ENCODE data around the gene MRPL11.

The MRPL11 gene

GRCh38 chr11:66438504-66439466, at the start of gene MRPL11:
MRPL11 (minus strand) TSS chr11:66438848; CDS start chr11:66438754, 94 bp downstream.
- H3K27ac ChIP-seq: peak within 1 kb of the TSS; percentile 91
- peaks cover 33% of the 10 kb centered on the region for H3K36me3 ChIP-seq
- peak within 1 kb of the TSS; percentile 92 for H3K9ac ChIP-seq
- H4K20me1 ChIP-seq: no peaks in the 10 kb centered on the region
- H3K4me3 ChIP-seq: peak within 1 kb of the TSS; percentile 89
- no peaks in the 10 kb centered on the region for H3K27me3 ChIP-seq
- TF ChIP-seq Cebpa-rat (IDR thresholded peaks at IDR 0.05): no peak
- H3K4me1 ChIP-seq: peaks cover 9% of the 10 kb centered on the region
- H3K9me3 ChIP-seq: peaks cover 15% of the 10 kb centered on the region
- H3K4me2 ChIP-seq: peak within 1 kb of the TSS; percentile 86

- Histone ChIP-seq H3K27ac (no peak overlapping the region), H3K4me3 (no peak overlapping the region), H3K9me3 (no peaks in the 10 kb centered on the region), H4K20me1 (no peaks in the 10 kb centered on the region), H3K27me3 (no peaks in the 10 kb centered on the region), H3K4me2 (no peak overlapping the region), H3K9ac (no peak overlapping the region), H3K36me3 (peaks cover 68% of the 10 kb centered on the region), H3K4me1 (peaks cover 14% of the 10 kb centered on the region)
- TF ChIP-seq Cebpa-rat (IDR thresholded peaks at IDR 0.05): no peak
These were observed 46.2 kb upstream of the MRPL11 start for GRCh38 chr11:66484806-66485380.

DNA sequence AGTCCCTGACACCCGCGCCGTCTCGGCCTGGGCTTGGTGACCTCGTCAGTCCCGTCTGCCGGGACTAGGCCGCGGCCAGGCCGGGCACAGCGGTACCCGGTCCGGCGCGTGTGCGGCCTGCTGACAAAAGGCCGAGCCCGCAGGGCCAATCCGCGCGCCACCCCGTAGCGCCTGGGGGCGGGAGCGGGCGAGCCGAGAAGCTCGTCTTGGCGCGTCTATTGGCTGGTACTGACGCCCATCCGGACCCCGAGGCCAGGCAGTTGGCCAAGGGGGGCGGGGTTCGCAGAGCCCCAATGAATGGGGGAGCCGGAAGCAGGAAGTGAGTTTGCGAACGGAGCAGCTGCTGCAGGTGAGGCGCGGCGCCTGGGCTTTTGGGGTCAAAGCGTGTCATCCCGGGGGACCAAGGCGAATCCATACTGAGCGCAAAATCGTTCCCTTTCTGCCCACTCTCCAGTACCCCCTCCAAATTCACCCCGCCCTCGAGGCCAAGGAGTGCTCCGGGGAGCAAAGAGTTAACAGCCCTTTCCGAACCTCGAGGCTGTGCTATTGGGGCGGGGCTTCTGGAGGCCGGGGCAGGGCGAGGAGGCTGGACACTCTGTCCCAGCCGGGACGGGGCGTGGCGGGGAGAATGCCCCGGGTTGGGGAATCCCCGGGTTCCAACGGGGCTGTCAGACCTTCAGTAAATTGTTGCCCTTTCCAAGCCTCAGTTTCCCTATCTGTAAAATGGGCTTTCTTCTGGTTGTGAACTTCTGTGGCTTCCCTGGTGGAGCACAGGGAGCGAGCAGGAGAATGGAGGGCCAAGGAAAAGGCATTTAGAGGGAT, 41.7 kb upstream of the MRPL11 start, which contains the start of gene DPP3:
Gene DPP3 (plus strand): TSS at position 318 of the 822 bp plus-strand sequence. CDS start 1,767 bp downstream, outside the sequence.
- H3K4me2 ChIP-seq: peak within 1 kb of the TSS; percentile 97
- H4K20me1 ChIP-seq: peaks cover 38% of the 10 kb centered on the region
- H3K36me3 ChIP-seq: peaks cover 50% of the 10 kb centered on the region
- no peaks in the 10 kb centered on the region for H3K9me3 ChIP-seq
- H3K9ac ChIP-seq: peak within 1 kb of the TSS; percentile 94
- peak within 1 kb of the TSS; percentile 89 for H3K4me3 ChIP-seq
- H3K4me1 ChIP-seq: peaks cover 14% of the 10 kb centered on the region
- no peaks in the 10 kb centered on the region for H3K27me3 ChIP-seq
- peak within 1 kb of the TSS; percentile 93 for H3K27ac ChIP-seq
- no peak for TF ChIP-seq Cebpa-rat (IDR thresholded peaks at IDR 0.05)

- Histone ChIP-seq H3K9me3 (no peaks in the 10 kb centered on the region), H3K4me3 (peak overlapping the region; percentile 89), H3K27me3 (no peaks in the 10 kb centered on the region), H3K36me3 (peaks cover 51% of the 10 kb centered on the region), H3K4me2 (peak overlapping the region; percentile 97), H3K27ac (peak overlapping the region; percentile 93), H3K9ac (peak overlapping the region; percentile 94), H4K20me1 (peaks cover 40% of the 10 kb centered on the region), H3K4me1 (peaks cover 14% of the 10 kb centered on the region)
- no peak for TF ChIP-seq Cebpa-rat (IDR thresholded peaks at IDR 0.05)
These were observed 40.9 kb upstream of the MRPL11 start for GRCh38 chr11:66479394-66480116.

- peak overlapping the region; percentile 89 for H3K4me3 ChIP-seq
- H3K4me1 ChIP-seq: peaks cover 14% of the 10 kb centered on the region
- no peaks in the 10 kb centered on the region for H3K27me3 ChIP-seq
- peaks cover 58% of the 10 kb centered on the region for H3K36me3 ChIP-seq
- H3K9ac ChIP-seq: peak overlapping the region; percentile 94
- H3K27ac ChIP-seq: peak overlapping the region; percentile 93; the same call in 1 of the 2 replicates
- no peak for TF ChIP-seq Cebpa-rat (IDR thresholded peaks at IDR 0.05)
- peaks cover 40% of the 10 kb centered on the region for H4K20me1 ChIP-seq
- H3K9me3 ChIP-seq: no peaks in the 10 kb centered on the region
- peak overlapping the region; percentile 97 for H3K4me2 ChIP-seq
These were observed 40.2 kb upstream of the MRPL11 start for GRCh38 chr11:66478729-66479393.

DNA sequence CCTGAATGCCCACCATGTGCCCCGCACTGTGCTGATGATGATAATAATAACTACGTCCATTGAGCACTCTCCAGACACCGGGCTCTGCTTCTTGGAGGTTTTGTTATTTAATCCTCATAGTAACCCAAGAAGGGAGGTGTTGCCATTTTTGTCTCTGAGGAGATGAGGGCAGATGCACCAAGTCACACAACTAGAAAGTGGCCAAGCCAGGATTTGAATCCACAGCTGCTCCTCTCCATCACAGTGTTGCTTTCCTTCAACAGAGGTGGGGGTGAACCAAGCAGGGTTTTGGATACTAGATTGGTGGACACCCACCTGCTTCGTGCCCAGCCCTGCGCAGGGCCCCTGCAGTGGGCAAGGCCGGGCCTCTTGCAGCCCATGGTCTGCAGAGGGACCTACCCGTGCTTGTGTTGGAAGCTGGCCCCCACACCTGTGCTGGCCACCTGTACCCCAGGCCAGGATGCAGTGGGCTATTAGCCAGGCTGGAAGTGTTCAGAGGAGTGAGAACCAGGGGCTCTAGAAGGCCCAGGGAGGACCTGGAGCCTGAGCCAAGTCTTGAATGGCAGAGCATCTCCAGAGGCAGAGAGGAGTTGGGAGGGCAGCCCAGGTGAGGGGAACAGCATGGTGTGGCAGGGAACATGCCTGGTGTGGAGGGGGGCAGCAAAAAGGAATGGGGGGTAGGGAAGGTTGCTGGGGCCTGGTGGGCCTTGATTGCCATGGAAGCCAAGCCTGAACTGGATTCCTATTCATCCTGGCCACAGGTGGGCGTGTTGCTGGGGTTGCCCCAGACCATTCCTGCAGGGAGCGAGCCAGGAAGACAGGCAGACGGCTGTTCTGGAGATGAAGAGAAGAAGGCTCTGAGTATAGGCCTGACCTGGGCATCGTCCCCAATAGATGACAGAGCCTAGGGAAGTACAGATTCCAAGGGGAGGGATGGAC, 38.9 kb upstream of the MRPL11 start:
- Histone ChIP-seq H3K27ac (no peak overlapping the region), H3K9ac (no peak overlapping the region), H3K27me3 (no peaks in the 10 kb centered on the region), H3K4me2 (no peak overlapping the region), H4K20me1 (peaks cover 40% of the 10 kb centered on the region), H3K4me1 (peaks cover 14% of the 10 kb centered on the region), H3K36me3 (peaks cover 62% of the 10 kb centered on the region), H3K9me3 (no peaks in the 10 kb centered on the region), H3K4me3 (no peak overlapping the region)
- no peak for TF ChIP-seq Cebpa-rat (IDR thresholded peaks at IDR 0.05)

DNA sequence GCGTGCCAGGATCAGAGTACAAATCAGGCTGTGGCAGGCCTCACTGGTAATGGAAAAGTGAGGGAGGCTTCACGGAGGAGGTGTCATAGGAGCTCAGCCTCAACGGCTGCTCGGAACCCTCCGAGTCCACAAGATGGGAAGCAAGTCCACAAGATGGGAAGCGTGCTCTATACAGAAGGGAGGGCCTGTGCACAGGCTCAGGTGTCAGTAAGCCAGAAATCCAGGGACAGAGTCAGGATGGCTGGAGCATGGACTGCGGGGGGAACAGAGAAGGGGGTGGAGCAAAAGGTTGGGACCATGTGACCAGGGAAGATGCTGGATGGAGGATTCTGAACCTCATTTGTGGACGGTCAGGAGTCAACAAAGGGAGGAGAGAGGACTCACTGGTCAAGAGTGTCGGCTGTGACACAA, 38.2 kb upstream of the MRPL11 start:
- Histone ChIP-seq H3K36me3 (peaks cover 62% of the 10 kb centered on the region), H4K20me1 (peaks cover 40% of the 10 kb centered on the region), H3K9ac (no peak overlapping the region), H3K4me3 (no peak overlapping the region), H3K27ac (no peak overlapping the region), H3K27me3 (no peaks in the 10 kb centered on the region), H3K9me3 (no peaks in the 10 kb centered on the region), H3K4me1 (peaks cover 14% of the 10 kb centered on the region), H3K4me2 (no peak overlapping the region)
- TF ChIP-seq Cebpa-rat (IDR thresholded peaks at IDR 0.05): no peak

Measured in BLaER1 (cell line).